Measurements from ENCODE around the gene GATA5. TPM values are rescaled to one million over a fixed set of nuclear protein-coding genes. Genes with fewer than 3 reads are reported as not detected.
"Not testable (repeated sequence)": the region's sequence is repeated elsewhere in the genome, so short reads cannot be mapped to it uniquely, and the experiment has no call there.

Gene GATA5
- total and polyA plus RNA-seq, 2 donors (not counting 3 experiments of a cell fraction or from before 2014, with no cell fraction given): not detected

DNA sequence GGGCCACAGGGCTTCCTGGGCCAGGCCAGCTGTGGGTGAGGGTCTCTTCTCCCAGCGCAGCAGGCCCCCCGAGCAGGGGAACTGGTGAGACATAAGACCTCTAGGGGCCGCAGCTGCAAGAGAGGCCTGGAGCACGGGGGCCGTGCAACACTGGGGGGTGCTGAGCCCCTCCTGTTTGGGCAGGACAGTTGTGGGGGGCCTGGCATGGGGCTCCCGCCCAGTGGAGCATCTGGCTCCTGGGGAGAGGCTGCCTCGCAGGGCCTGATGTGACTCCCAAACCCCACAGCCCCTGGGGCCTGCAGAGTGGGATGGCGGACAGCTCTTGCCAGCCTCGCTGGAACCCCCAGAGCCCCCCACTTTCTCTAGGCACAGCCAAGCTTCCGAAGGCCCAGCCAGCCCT lies 16.9 kb upstream of the GATA5 start:
- H3K4me2 ChIP-seq (ENCODE audit: insufficient read depth, low read length): no peak overlapping the region
- H3K9ac ChIP-seq (replicated peaks; ENCODE audit: extremely low read depth, insufficient read depth, low read length): no peak overlapping the region
- H3K27ac ChIP-seq (ENCODE audit: insufficient read depth, low read depth, low read length): no peak overlapping the region
- H3K9me1 ChIP-seq (replicated peaks; ENCODE audit: control insufficient read depth, extremely low read depth, insufficient read depth, low read length): no peaks in the 10 kb centered on the region
- no peaks in the 10 kb centered on the region for H3K79me2 ChIP-seq (ENCODE audit: control insufficient read depth, insufficient read depth, low read length)
- no peak overlapping the region for H2AFZ ChIP-seq (ENCODE audit: low read depth, low read length)
- dilution Hi-C loops (cut with MboI; ENCODE audit: extremely low pct_ligation_motif_present, low sequenced_read_pairs): no loop called here
- DNase-seq (ENCODE audit: low read depth, low spot score) (no peak), FAIRE-seq (no peak)
- no peak overlapping the region for H3K4me3 ChIP-seq (replicated peaks in 1 of 3; ENCODE audit: insufficient read depth in 1 of 3, low read depth in 1 of 3, low read length in 3 of 3)
- CTCF ChIA-PET: interaction anchor here (1.3 to 1.4 kb wide), 4 partner anchors 11 to 298 kb away, joined by 3 to 6 read pairs (median 5); no protein-coding TSS in a partner anchor
- H3K36me3 ChIP-seq (ENCODE audit: control insufficient read depth in 2 of 2, extremely low read depth in 1 of 2, insufficient read depth in 2 of 2, low read length in 2 of 2): no peaks in the 10 kb centered on the region
- intact Hi-C loops (cut with micrococcal nuclease): no loop called here
- H3K9me3 ChIP-seq (replicated peaks; ENCODE audit: control insufficient read depth, insufficient read depth, low read length): no peaks in the 10 kb centered on the region
- POLR2A ChIA-PET: no interaction called here
- H3K27me3 ChIP-seq (ENCODE audit: control insufficient read depth in 2 of 2, insufficient read depth in 2 of 2, low read length in 2 of 2): peaks cover 2 to 7% of the 10 kb centered on the region in 2 experiments
- no peaks in the 10 kb centered on the region for H4K20me1 ChIP-seq (replicated peaks; ENCODE audit: control insufficient read depth, extremely low read depth, insufficient read depth, low read length)
- TF ChIP-seq FOS (IDR thresholded peaks at IDR 0.05; ENCODE audit: borderline replicate concordance, insufficient read depth, low read length): no peak
- TF ChIP-seq MYC (IDR thresholded peaks at IDR 0.05; ENCODE audit: low read depth, low read length): no peak
- H3K4me1 ChIP-seq (ENCODE audit: control insufficient read depth, extremely low read depth, insufficient read depth, low read length): no peaks in the 10 kb centered on the region
- BruUV-seq (replicated peaks): no TSS peak

DNA sequence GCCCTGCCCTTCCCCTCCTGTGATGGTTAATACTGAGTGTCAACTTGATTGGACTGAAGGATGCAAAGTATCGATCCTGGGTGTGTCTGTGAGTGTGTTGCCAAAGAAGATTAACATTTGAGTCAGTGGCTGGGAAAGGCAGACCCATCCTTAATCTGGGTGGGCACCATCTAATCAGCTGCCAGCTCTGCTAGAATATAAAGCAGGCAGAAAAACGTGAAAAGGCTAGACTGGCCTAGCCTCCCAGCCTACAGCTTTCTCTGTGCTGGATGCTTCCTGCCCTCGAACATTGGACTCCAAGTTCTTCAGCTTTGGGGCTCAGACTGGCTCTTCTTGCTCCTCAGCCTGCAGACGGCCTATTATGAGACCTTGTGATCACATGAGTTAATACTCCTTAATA lies 15.0 kb upstream of the GATA5 start:
- H3K9me3 ChIP-seq (replicated peaks; ENCODE audit: control insufficient read depth, insufficient read depth, low read length); dilution Hi-C loops (cut with MboI; ENCODE audit: extremely low pct_ligation_motif_present, low sequenced_read_pairs); H2AFZ ChIP-seq (ENCODE audit: low read depth, low read length); H3K9me1 ChIP-seq (replicated peaks; ENCODE audit: control insufficient read depth, extremely low read depth, insufficient read depth, low read length); H3K4me3 ChIP-seq (replicated peaks in 1 of 3; ENCODE audit: insufficient read depth in 1 of 3, low read depth in 1 of 3, low read length in 3 of 3); H3K36me3 ChIP-seq (ENCODE audit: control insufficient read depth in 2 of 2, extremely low read depth in 1 of 2, insufficient read depth in 2 of 2, low read length in 2 of 2); CTCF ChIA-PET; H3K4me1 ChIP-seq (ENCODE audit: control insufficient read depth, extremely low read depth, insufficient read depth, low read length); BruUV-seq (replicated peaks); intact Hi-C loops (cut with micrococcal nuclease); POLR2A ChIA-PET; H3K79me2 ChIP-seq (ENCODE audit: control insufficient read depth, insufficient read depth, low read length); H3K9ac ChIP-seq (replicated peaks; ENCODE audit: extremely low read depth, insufficient read depth, low read length); DNase-seq (ENCODE audit: low read depth, low spot score); H3K4me2 ChIP-seq (ENCODE audit: insufficient read depth, low read length); H4K20me1 ChIP-seq (replicated peaks; ENCODE audit: control insufficient read depth, extremely low read depth, insufficient read depth, low read length); H3K27ac ChIP-seq (ENCODE audit: insufficient read depth, low read depth, low read length); FAIRE-seq: not testable (repeated sequence)
- H3K27me3 ChIP-seq (ENCODE audit: control insufficient read depth in 2 of 2, insufficient read depth in 2 of 2, low read length in 2 of 2): peaks cover 10 to 14% of the 10 kb centered on the region in 2 experiments

All from endothelial cell of umbilical vein (primary cell).